GM19452 (cell line): ENCODE measurements around the gene GPR42.
"Not testable (repeated sequence)": the region's sequence is repeated elsewhere in the genome, so short reads cannot be mapped to it uniquely, and the experiment has no call there.

ENCODE experiments used
- ATAC-seq: cut with Tn5 transposase; IDR thresholded peaks from one replicate; pipeline ENCODE4 v1.9.1; 2021; ENCODE audit not compliant: unreplicated experiment

GPR42 gene

GRCh38 chr19:35392742-35393715, 22.2 kb downstream of the GPR42 start:
- no peak for ATAC-seq

GRCh38 chr19:35395382-35396199, 24.7 kb downstream of the GPR42 start:
- ATAC-seq = no peak

GRCh38 chr19:35396240-35396885, 25.5 kb downstream of the GPR42 start:
- no peak for ATAC-seq

- ATAC-seq = no peak
Observed at GRCh38 chr19:35397064-35397463, 26.2 kb downstream of the GPR42 start.

GRCh38 chr19:35398570-35398969, 27.7 kb downstream of the GPR42 start:
- ATAC-seq = no peak

- no peak for ATAC-seq
Observed at GRCh38 chr19:35399231-35399630, 28.4 kb downstream of the GPR42 start.

GRCh38 chr19:35399948-35400772, 29.3 kb downstream of the GPR42 start:
- ATAC-seq = no peak

GRCh38 chr19:35400773-35401100, 29.9 kb downstream of the GPR42 start:
- no peak for ATAC-seq

- not testable (repeated sequence) for ATAC-seq
Observed at GRCh38 chr19:35401416-35401815, 30.5 kb downstream of the GPR42 start.

- no peak for ATAC-seq
Observed at GRCh38 chr19:35403116-35403760, 32.4 kb downstream of the GPR42 start.

- peak; percentile 57 for ATAC-seq
Observed at GRCh38 chr19:35404879-35405622, 34.2 kb downstream of the GPR42 start.

GRCh38 chr19:35407619-35408018, 36.8 kb downstream of the GPR42 start:
- no peak for ATAC-seq

- ATAC-seq = peak; percentile 73
Observed at GRCh38 chr19:35408284-35409171, 37.7 kb downstream of the GPR42 start.

GRCh38 chr19:35409191-35409590, 38.3 kb downstream of the GPR42 start:
- no peak for ATAC-seq

GRCh38 chr19:35410487-35410886, 39.6 kb downstream of the GPR42 start:
- no peak for ATAC-seq

GRCh38 chr19:35414442-35414841, 43.6 kb downstream of the GPR42 start:
- ATAC-seq = no peak

GRCh38 chr19:35416331-35416730, 45.5 kb downstream of the GPR42 start:
- ATAC-seq = no peak

- no peak for ATAC-seq
Observed at GRCh38 chr19:35417278-35417677, 46.4 kb downstream of the GPR42 start.
